GM12875 (cell line): ENCODE results near the gene MMRN2.
"Not testable (repeated sequence)": the region's sequence is repeated elsewhere in the genome, so short reads cannot be mapped to it uniquely, and the experiment has no call there.

ENCODE experiments used
- H3K4me3 ChIP-seq: one replicate; pipeline ENCODE4 v1.5.1; 2011; ENCODE audit warnings: low read depth, low read length, control low read depth
- TF ChIP-seq, protein P1 (sequence below): IDR thresholded peaks from 2 replicates; pipeline ENCODE4 v1.5.1; 2011; ENCODE audit warnings: low read depth, mild to moderate bottlenecking, control low read depth, inconsistent platforms, low read length, moderate library complexity, borderline replicate concordance; ENCODE audit not compliant: insufficient read depth

MMRN2 gene

DNA sequence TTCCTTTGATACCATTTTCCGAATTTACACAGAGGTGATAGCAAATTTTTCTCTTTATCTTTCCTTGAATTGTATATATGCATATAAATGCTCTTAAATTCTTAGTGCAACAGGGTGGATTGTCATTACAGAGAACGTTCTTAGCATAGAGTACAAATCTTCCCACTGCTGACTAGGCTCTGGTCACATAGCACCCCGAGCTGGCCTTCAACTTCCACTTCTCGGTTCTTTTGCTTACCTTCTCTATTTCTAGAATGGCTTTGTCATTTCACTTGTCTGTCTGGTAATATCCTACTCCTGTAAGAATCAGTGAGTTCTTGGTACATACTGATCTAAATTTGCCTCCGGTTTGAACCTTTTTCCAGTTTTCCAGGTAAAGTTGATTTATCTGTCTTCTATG is 24.3 kb upstream of the MMRN2 start:
- TF ChIP-seq, protein P1, sequence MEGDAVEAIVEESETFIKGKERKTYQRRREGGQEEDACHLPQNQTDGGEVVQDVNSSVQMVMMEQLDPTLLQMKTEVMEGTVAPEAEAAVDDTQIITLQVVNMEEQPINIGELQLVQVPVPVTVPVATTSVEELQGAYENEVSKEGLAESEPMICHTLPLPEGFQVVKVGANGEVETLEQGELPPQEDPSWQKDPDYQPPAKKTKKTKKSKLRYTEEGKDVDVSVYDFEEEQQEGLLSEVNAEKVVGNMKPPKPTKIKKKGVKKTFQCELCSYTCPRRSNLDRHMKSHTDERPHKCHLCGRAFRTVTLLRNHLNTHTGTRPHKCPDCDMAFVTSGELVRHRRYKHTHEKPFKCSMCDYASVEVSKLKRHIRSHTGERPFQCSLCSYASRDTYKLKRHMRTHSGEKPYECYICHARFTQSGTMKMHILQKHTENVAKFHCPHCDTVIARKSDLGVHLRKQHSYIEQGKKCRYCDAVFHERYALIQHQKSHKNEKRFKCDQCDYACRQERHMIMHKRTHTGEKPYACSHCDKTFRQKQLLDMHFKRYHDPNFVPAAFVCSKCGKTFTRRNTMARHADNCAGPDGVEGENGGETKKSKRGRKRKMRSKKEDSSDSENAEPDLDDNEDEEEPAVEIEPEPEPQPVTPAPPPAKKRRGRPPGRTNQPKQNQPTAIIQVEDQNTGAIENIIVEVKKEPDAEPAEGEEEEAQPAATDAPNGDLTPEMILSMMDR, result no peak
- no peak overlapping the region for H3K4me3 ChIP-seq

DNA sequence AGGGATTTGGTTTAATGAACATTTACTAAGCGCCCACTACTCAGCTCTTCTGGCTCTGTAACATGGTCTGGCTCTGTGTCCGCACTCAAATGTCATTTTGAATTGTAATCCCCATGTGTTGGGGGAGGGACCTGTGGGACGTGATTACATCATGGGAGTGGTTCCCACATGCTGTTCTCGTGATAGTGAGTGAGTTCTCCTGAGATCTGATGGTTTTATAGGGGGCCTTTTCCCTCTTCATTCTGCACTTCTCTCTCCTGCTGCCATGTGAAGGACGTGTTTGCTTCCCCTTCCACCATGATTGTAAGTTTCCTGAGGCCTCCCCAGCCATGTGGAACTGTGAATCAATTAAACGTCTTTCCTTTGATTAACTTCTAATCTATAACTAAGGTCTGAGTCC is 23.6 kb upstream of the MMRN2 start:
- not testable (repeated sequence) for H3K4me3 ChIP-seq

GRCh38 chr10:86979977-86980448 is 22.6 kb upstream of the MMRN2 start:
- TF ChIP-seq, protein P1, result no peak
- no peak overlapping the region for H3K4me3 ChIP-seq

- TF ChIP-seq, protein P1, result no peak
- no peak overlapping the region for H3K4me3 ChIP-seq
These were observed 21.9 kb upstream of the MMRN2 start for GRCh38 chr10:86979296-86979818.

- not testable (repeated sequence) for H3K4me3 ChIP-seq
These were observed 21.0 kb upstream of the MMRN2 start for GRCh38 chr10:86978457-86978856.

DNA sequence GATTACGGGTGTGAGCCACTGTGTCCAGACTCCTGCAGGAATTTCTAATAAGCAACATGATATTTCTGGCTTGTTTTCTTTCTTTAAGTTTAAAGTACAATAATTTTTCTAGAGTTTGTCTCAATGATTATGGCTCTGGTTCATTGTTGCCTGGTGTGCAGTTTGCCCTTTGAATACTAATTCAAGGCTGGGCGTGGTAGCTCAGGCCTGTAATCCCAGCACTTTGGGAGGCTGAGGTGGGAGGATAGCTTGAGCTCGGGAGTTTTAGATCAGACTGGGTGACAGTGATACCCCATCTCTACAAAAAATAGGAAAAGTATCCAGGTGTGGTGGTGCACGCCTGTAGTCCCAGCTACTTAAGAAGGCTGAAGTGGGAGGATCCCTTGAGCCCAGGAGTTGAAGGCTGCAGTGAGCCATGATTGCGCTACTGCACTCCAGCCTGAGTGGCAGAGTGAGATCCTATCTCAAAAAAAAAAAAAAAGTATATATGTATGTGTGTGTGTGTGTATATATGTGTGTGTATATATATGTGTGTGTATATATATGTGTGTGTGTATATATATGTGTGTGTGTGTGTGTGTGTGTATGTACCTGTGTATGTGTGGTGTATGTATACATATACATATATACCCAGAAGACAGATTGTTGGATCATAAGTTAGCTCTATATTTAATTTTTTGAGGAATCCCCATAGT is 19.1 kb upstream of the MMRN2 start:
- no peak overlapping the region for H3K4me3 ChIP-seq
- TF ChIP-seq, protein P1, result no peak

GRCh38 chr10:86974484-86974883 is 17.1 kb upstream of the MMRN2 start:
- H3K4me3 ChIP-seq, result no peak overlapping the region
- TF ChIP-seq, protein P1, result no peak

GRCh38 chr10:86972613-86973380 is 15.4 kb upstream of the MMRN2 start:
- H3K4me3 ChIP-seq, result no peak overlapping the region
- TF ChIP-seq, protein P1, result no peak
